GM18858 (cell line): ENCODE results near the gene AUTS2.
A peak's percentile ranks its signal among the peaks of the same experiment; 100 is the strongest.

Experiments used
- ATAC-seq: cut with Tn5 transposase; IDR thresholded peaks from one replicate; pipeline ENCODE4 v1.9.1; 2021; ENCODE audit not compliant: unreplicated experiment

The AUTS2 gene

DNA sequence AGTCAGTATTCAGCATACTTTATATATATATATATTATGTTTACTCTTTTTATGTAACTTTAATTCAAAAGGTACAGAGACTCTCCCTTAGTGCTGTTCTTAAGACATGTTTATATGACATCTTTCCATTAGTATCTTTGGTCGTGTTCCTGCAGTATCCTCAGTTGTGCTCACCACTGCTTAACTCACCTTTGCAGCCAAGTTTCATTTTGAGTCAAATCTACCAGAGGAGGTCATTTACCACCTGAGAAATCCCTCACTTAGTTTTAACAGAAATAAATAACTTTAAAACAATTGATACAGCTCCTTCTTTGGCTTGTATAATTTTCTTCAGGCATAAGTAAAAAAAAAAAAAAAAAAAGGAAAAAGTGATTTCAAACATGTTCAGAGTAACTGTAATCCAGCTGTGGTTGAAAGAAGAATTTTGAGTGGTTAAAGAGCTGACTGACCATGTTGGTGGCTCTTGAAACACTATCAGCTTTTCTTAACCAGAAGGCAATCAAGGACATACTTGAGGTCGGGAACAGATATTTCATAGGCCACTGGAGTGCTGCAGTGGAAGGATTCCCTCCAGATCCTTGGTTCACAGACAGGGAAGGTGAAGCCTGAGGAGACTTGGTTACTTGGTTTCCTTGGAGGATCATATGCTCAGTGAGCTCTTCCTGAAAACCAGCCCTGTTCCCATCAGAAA is 116.8 kb downstream of the AUTS2 start:
- peak; percentile 52 for ATAC-seq

DNA sequence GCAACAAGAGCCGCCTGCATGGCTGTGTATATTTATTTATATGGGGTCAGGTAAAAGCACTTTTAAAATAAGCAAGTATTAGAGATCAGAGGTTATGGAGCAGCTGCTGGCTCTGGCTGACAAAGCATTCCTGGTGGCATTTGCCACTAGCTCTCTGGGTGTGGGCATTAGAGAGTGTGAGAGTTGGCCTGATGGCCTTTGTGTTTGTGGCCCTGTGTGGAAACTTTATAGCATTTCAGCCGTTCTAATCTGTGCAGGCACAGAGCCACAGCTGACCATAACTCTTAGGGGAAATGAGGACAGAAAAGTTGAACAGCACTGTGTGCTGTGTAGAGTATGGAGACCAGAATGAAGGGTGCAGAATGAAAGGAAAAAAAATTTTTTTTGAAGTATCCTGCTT is 118.9 kb downstream of the AUTS2 start:
- ATAC-seq = no peak

DNA sequence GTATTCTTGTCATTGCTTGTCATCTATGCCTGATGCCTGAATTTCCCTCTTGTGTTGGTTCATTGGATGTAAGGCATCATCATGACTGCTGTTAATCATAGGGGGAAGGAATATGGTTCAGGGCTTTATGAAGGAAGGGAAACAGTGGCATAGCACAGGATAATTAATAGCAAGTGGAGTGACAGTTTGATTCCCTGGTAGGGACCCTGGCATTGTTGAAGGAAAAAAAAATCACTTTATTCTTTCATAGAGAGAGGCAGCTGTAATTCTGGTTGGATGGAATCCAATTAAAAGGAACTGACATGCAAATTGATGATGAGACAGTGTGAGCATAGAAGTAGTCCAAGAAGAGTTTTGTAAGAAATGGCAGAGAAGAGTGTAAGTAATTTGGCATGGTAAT is 121.4 kb downstream of the AUTS2 start:
- ATAC-seq = no peak

DNA sequence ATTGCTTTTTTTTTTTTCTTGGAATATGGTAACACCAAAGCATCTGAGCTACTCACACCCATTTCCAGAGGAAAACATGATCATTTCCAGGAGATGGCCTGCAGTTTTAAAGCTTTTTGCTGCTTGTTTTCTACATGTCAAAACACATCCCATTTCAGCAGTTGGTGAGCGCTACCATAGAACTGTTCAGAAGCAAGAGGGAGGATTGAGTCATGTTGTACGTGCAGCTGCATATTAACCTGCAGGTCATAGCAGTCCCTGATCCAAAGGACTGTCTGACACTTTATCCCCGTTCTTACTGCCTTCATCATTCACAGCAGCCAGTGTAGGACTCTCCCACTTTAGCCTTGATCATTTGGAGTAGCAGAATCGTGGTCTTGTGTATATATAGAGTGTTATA is 124.6 kb downstream of the AUTS2 start:
- no peak for ATAC-seq

DNA sequence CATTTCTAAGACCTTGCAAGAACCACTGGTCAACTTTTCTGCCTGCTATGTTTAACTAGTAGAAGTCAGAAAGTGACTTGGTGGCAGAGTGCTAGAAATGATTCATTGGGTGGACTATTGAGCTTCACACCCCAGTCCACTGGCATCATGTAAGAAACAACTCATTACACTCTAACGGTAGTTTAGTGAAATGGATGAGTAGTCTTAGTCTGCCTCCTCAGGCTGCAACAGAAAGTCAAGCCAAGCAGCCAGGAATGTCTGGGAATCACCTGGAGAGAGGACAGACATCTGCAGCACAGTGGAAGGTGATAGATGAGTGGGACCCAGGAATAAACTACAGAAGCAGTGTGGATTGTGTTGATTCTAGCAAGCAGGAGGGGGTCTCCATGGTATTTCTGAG is 125.4 kb downstream of the AUTS2 start:
- no peak for ATAC-seq

DNA sequence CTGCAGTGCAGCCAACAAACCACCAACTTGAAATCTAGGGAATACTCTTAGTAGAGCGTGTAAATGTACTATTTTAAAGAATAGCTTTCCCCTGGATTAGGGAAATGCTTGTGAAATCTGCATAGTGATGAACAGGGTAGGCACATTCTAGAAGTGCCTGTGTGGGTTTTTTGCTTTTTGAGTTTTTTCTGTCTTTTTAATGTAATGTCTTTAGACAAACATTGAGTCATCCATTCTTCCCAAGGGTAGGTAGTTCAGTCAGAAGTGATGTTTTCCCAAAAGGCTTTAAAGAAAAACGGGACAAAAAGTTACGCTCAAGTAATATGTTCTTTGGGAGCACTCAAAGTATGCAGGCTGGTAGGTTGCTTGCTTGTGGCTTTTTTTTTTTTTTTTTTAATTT is 130.0 kb downstream of the AUTS2 start:
- ATAC-seq = no peak

DNA sequence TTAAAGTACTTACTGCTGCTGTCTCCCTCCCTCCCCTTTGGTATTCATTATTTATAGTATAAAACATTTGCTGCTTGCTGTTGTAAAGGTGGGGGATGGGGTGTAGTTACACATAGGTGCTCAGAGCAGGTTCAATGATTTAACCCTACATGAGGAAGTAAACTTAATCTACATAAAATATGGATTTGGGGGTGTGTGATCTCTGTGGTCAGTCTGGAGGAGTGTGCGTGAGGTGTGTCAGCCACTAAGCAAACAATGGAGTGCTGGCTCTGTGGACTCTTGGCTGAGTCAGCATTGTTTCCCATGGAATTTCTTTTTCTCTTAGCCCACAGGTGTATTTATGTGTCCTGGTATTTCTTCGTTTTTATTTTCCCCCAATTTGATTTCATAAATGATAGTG is 133.9 kb downstream of the AUTS2 start:
- ATAC-seq = no peak

DNA sequence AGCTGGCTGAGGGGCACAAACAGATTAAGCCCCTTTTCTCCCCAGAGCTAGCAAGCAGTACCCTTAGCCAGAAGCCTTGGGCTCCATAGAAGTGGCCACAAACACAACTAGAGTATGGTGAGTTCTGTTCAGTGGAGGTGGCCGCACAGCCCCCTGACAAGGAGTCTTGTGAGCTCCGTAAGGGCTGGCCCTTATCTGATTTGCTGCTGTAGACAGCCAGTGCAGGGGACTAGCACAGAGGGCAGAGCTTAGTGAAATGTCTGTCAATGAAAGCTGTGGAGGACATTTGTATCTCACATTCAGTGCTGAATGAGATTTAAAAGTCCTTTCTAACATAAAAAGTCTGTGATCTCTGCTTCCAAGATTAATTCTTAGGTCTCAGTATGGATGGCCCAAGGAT is 137.3 kb downstream of the AUTS2 start:
- ATAC-seq = no peak

DNA sequence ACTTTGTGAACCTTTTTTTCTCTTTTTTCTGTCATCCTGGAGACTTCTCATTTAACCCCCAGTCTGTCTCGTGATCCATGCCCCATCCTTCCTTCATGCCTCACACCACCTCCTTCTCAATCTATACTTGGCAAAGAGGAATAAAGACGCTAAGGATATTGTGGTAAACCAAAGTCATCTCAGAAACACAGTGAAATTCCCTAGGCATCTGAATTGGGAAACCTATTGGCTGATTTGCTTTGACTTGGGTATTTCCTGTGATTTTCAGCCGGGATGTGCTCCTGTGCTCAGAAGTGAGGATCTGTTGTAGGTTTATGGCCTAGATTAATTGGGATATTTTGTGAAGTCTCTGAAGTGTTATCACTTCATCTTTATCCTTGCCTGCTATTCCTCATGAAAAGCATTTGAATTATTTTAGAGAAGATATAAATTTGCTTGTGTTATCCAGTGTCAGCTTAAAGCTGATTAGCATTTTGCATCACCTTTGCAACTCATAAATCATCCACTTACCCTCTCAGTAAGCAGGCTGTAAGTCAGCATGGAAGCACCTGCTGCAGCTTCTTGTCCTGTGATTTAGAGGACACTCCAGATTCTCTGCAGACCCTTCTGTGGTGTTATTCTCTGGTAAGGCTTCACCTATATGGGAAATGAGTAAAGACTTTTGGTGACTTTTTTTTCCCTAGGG is 138.0 kb downstream of the AUTS2 start:
- no peak for ATAC-seq

DNA sequence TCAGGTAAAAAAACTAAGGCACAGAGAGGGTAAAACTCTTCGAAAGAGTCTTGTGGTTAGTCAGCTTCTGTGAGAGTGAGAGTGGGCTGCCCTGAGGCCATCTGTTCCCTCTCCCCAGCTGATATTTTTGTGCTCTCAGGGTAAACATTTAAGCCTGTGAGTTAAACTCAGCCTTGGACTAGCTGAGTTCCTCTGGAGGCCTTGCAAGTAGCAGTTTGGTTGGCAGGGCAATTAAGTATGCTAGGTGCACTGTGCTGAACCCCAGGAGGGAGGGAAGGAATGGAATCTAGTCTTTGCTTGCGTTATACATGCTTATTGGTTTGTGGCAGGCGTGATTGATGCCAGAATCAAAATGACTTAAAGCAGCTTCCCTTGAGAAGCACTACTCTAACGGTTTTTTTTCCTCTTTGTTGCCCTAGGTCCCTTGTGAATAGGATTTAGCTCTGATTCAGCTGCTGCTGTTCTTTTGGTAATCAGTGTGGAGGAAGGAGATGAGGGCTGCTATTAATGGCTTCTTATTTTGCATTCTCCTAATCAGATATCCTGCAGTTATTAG is 140.2 kb downstream of the AUTS2 start:
- ATAC-seq = peak; percentile 61

DNA sequence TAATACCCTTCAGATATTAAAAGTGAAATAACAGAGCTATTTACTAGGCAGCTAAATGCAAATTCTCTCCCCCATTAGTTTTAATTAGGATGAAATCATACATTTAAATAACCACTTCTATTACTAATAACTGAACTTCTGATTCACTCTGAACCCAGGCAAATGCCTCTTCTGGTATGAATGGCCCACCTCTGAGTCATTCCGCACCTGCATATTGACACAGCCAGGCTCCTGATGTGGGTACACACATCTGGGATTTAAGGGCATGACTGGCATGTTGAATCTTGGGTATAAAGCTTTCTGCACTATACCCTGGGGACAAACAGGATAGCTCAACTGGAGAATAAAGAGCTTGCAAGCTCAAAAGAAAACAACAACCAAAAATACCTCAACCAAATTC is 140.9 kb downstream of the AUTS2 start:
- ATAC-seq = peak; percentile 70

DNA sequence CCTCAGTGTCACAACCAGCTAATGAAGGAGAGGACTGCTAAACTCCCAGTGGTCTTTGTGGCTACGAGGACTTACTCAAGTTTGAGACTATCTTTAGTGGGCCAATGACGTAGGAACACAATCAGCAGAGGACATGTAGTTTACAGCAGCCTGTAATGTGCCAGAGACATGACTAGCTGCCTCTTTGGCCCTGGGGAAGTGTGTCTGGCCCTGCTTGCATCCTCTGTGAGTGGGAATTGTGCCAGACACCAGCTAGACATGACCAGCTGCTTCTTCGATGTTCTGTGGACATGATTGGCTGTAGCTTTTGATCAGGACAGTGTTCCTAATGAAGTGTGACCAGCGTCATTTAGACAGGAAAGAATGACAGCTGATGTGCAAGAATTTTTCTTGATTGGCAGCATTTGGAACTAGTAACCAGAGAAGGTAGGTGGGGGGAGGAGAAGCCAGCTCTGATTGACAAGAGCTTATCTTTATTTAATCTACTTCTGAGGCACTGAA is 141.7 kb downstream of the AUTS2 start:
- peak; percentile 34 for ATAC-seq

DNA sequence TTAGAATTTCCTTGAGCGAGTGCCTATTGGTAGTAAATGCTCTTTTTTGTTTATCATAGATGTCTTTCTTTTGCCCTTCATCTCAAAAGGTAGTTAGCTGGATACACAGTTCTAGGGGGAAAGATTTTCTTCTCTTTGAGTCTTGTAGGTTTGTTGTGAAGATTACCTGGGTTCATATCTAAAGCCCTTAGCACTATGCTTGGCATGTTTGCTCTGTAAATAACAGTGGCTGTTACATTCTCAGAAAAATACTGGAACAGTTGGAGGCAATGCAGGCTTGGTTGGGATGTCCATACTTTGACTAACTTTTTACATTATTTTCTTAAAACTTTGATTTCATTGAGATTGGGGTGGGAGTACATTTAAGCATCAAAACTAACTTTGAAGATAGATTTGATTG is 144.0 kb downstream of the AUTS2 start:
- no peak for ATAC-seq

DNA sequence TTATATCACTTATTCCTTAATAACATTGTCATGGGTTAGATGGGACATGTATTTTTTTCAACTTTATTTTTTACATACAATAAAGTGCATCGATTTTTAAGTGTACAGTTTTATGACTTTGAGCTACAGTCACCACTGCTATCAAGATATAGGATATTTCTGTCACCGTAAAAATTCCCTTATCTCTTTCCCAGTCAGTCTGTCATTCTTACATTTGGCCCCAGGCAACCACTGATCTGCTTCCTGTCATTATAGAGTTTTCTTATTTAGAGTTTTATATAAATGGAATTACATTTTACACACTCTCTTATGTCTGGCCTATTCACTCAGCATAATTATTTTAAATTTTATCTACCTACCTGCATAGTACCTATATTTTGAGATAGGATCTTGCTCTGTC is 145.2 kb downstream of the AUTS2 start:
- no peak for ATAC-seq

DNA sequence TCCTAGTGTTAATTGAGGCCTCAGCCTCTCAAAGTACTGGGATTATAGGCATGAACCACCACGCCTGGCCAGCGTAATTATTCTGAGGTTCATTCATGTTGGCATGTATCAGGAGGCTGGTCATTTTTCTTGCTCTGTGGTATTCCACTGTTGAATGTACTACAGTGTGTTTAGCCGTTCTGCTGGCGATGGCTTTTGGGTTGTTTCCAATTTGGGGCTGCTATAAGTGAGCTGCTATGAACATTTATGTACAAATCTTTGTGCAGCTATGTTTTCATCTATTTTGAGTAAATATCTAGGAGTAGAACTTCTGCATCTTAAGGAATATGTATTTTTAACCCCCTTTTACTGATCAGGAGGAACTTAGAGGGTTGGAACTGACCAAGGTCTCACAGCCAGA is 145.8 kb downstream of the AUTS2 start:
- ATAC-seq = no peak

DNA sequence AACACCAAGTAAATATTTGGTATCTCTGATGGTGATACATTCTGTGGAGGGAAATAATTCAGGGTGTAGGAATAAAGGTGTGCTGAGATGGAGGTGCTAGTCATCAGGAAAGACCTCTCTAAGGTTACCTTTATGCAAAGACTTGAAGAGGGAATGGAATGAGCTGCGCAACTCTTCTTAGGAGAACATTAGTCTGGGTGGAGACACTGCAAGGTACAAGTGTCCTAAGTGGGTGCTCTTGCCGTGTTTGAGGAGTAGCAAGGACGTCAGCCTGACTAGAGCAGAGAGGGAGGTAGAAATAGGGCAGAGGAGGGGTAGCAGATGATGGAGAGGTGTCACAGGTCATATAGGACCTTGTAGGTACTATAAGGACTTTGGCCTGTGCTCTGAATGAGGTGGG is 148.1 kb downstream of the AUTS2 start:
- no peak for ATAC-seq

DNA sequence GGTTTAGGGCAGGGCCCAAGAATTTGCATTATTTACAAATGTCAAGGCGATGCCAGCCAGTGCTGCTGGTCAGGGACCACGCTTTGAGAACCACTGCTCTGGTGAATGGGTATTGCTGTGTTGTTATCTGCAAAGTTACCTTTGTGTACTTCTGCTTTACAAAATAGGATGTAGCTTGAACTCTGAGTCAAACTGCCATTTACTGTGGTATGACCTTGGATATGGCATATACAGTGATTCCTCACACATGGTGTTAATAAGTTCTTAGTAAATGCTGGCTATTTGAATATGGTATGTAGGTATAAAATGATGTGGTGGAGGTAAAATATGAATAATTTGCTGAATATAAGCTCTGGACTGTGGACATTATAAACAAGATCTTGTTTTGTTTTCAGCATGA is 148.9 kb downstream of the AUTS2 start:
- ATAC-seq = no peak

DNA sequence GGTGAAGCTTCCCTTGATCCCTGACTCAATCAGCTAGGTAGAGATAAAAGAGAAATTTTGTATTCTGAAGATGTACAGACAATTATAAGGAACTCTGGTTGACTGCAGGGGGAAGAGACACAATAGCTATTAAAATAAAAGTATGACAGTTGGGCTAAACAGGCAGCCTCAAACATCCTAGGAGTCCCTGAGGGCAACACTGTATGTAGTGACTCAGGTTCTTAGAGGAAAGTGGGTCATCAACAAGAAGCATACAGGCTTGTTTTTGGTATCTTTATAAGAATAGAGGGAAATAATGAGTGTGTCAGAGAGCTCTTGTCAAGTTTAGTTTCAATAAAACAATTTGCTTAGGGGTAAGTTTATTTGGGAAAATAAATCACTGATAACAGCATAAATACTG is 150.3 kb downstream of the AUTS2 start:
- no peak for ATAC-seq

DNA sequence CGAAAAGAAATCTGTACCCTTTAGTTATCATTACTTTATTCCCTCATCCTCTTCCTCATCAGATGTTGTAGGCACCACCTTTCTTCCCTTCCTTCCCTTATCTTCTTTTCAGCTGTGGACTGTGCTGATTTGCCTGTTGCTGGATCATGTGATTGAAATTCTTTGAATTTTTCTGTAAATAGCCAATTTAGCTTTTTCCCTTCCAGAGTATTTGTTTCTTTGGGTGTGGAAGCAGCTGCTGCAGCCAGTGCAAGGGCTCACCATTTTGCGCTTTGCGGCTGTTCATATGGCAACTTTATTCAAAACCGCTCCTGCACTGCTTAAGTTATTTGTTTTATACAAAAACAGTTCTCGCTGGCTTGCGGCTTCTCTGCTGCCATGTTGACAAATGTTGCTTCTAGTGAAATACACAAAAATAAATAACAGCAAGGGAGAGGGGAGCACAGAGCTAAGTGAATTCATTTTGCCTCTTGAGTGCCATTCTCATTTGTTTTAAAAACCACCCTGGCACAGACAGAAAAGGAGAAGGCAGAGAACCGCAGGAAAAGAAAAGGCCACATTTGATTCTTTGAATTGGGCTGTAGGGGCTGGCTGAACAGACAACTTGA is 151.2 kb downstream of the AUTS2 start:
- ATAC-seq = no peak

DNA sequence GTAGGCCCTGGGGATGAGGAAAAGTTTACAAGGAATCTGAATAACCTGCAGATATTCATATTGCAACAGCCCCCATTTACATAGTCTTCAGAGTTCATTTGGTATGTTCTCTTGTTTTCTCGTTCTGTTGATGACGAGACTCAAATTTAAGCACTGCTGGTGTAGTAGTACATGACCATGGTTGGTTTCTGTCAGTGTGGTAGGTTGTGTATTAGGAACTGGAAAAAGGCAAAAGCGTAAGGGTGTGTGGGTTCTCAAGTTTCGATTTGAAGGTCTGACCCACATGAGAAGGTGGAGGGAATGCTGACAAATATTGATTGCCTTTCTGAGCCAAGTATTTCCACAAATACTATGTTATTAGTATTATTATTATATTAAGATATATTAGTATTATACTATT is 151.7 kb downstream of the AUTS2 start:
- ATAC-seq = no peak

DNA sequence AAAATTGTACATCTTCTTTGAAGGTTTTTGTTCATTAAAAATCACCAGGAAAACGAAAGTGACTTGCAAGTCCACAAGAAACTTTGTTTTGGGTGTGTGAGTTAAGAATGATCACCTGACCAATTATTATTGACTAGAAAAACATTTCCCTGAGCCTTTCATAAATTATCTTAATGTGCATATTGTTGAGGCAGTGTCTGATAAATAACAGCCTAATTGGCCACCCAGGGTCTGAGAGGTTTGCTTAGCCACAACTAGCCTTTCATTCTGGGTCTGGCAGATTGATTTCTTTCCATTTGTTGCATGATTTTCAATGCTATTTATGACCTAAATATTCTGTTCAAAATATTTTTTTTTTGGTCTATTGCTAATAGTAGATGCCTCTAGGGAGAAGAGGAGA is 152.8 kb downstream of the AUTS2 start:
- ATAC-seq = no peak

DNA sequence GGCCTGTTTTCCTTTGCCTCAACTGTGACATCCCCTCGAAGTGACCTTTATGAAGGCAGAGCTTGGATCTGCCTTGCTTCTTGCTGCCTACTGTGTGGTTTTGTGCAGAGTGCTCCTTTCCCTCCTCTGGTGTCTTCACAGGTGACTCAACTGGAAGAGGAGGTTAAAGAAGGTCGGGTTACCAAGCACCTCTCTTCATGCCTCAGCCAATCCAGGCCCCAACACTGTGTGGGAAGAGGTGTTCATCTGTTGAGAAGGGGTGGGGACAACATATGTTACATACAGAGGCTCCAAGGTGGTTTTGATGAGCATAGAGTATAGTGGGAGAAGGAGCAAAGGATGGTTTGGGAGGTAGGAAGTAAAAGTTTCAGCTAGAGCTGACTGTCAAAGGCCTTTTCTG is 155.7 kb downstream of the AUTS2 start:
- ATAC-seq = no peak
